Measurements from ENCODE around the gene XYLT2.
"Not testable (repeated sequence)": the region's sequence is repeated elsewhere in the genome, so short reads cannot be mapped to it uniquely, and the experiment has no call there.

The XYLT2 gene

DNA sequence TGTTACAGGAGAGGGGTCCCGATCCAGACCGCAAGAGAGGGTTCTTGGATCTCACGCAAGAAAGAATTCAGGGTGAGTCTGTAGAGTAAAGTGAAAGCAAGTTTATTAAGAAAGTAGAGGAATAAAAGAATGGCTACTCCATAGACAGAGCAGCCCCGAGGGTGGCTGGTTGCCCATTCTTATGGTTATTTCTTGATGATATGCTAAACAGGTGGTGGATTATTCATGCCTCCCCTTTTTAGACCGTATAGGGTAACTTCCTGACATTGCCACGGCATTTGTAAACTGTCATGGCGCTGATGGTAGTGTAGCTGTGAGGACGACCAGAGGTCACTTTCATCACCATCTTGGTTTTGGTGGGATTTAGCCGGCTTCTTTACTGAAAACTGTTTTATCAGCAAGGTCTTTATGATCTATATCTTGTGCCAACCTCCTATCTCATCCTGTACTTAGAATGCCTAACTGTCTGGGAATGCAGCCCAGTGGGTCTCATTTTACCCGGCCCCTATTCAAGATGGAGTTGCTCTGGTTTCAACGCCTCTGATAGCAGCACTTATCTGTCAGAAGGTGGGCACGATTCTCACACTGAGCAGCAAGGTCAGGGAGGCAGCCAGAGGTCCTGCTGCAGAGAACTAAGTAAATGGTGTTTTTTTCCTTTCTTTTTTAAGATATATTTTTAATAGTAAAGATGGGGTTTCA, 26.5 kb upstream of the XYLT2 start:
- DNase-seq (ENCODE audit: low spot score), result no peak

DNA sequence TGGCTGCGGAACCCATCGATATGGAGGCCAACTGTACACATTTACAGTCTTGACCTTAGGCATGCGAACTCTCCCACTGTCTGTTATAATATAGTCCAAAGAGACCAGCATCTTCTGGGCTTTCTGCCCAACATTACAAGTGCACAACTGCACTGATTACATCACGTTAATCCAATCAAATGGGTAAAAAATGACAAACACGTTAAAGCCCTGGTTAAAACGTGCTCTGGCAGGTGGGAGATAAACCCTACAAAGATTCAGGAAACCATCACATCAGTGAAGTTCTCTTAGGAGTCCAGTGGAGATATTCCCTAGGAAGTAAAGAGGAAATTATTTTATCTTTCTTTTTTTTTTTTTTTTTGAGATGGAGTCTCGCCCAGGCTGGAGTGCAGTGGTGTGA, 23.7 kb upstream of the XYLT2 start:
- no peak for DNase-seq (ENCODE audit: low spot score)

DNA sequence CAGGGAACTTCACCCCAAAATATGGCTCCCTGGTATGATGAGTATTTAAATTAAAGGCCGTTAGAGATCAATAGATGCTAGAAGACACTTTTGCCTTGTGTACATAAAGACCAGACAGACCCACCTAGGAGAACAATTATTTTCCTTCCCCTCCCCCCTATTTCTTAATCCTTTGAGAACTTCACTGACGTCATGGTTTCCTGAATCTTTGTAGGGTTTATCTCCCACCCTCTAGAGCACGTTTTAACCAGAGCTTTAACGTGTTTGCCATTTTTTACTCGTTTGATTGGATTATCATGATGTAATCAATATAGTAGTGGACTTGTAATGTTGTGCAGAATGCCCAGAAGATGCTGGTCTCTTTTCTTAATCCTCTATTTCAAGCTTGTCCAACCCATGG, 22.9 kb upstream of the XYLT2 start:
- DNase-seq (ENCODE audit: low spot score), result no peak

GRCh38 chr17:50325906-50326305, 20.0 kb upstream of the XYLT2 start:
- no peak for DNase-seq (ENCODE audit: low spot score)

DNA sequence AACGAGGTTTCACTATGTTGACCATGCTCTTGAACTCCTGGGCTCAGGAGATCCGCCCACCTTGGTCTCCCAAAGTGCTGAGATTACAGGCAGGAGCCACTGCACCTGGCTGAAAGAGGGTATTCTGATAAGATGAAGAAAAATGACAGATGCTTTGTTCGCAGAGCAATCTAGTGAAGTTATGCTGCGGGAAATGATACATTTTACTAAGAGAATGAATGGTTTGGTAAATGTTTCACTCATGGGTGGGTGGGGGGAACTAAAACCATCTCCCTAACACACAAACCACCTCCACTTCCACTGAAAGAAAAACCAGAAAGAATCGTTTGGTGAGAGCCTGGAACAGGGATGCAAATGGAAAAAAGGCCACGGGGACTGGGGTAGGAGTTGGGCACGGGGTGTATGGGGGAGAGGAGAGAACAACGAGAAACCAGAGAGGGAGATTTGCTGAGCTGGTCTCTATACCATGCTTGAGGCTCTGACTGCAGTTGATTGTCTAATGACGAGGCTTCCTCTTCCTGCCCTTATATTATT, 19.0 kb upstream of the XYLT2 start:
- DNase-seq (ENCODE audit: low spot score), result no peak

- no peak for DNase-seq (ENCODE audit: low spot score)
Measured at GRCh38 chr17:50328363-50329325, 17.3 kb upstream of the XYLT2 start.

- DNase-seq (ENCODE audit: low spot score), result no peak
Measured at GRCh38 chr17:50329716-50330115, 16.2 kb upstream of the XYLT2 start.

- DNase-seq (ENCODE audit: low spot score), result no peak
Measured at GRCh38 chr17:50330151-50330775, 15.7 kb upstream of the XYLT2 start.

GRCh38 chr17:50331085-50331791, 14.7 kb upstream of the XYLT2 start:
- no peak for DNase-seq (ENCODE audit: low spot score)

DNA sequence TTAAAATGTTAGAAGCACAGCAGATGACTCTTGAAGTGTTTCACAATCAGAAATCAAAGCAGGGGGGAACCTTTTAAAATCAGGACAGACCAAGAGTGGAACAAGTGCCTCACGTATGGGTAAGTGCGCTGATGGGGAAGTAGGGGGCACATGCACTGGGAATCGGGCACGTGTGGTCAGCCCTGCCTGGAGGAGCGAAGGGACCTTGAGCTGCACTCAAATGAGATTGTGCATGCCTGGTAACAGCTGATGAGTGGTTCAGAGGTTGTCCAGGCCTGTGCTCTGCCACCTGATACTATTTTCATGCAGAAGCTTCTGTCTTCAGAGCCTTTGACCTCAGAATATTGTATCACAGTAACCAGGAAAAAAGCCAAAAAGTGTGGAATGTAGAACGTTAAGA, 13.7 kb upstream of the XYLT2 start:
- DNase-seq (ENCODE audit: low spot score), result no peak

- DNase-seq (ENCODE audit: low spot score), result not testable (repeated sequence)
Measured at GRCh38 chr17:50333291-50334057, 12.5 kb upstream of the XYLT2 start.

DNA sequence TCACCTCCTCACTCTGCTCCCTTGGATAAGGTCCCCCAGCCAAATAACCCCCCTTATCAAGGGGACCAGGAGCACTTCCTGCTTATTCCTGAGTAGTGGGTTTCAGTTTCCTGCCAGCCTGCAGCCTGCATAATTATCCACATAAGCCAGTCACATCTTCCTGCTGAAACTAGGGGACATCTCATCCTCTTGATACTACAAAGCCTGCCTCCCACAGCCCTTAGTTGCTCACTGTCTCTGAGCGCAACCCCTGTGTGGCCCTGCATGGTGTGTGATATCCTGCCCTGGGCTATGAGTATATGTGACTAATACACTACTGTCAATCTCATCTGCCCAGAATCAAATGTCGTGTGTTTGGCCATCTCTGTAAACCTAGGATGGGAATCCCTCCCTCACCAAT, 8.0 kb upstream of the XYLT2 start:
- no peak for DNase-seq (ENCODE audit: low spot score)

- DNase-seq (ENCODE audit: low spot score), result no peak
Measured at GRCh38 chr17:50338645-50339044, 7.3 kb upstream of the XYLT2 start.

GRCh38 chr17:50339381-50339780, 6.5 kb upstream of the XYLT2 start:
- no peak for DNase-seq (ENCODE audit: low spot score)

DNA sequence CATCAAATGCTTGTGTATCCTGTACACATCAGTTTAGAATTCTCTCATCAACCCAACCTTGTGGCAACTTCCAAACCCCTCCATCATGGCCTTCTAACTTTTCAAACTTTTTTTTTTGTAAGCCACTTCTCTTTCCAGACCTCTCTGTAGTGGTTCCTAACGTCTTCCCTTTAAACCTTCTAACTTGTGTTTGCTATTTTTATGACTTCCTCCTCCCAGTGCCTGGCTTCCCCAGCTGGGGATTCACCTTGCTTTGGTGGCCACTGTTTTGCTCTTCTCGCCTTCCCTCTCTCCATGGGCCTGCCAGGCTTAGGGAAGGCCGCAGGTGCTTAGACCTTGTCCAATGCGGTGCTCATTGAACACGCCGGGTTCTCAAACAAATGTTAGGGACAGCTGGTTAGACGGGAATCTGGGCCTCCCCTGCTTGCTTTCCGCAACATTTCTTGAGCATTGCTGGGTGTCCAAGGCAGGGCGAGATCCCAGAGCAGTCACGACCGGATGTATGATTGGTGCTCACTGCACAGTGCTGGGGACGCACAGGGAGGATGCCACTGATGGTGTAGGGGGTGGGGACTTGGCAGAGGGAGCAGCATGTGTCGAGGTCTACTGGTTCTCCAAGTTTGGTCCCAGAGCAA, 1.1 kb upstream of the XYLT2 start:
- DNase-seq (ENCODE audit: low spot score), result no peak

DNA sequence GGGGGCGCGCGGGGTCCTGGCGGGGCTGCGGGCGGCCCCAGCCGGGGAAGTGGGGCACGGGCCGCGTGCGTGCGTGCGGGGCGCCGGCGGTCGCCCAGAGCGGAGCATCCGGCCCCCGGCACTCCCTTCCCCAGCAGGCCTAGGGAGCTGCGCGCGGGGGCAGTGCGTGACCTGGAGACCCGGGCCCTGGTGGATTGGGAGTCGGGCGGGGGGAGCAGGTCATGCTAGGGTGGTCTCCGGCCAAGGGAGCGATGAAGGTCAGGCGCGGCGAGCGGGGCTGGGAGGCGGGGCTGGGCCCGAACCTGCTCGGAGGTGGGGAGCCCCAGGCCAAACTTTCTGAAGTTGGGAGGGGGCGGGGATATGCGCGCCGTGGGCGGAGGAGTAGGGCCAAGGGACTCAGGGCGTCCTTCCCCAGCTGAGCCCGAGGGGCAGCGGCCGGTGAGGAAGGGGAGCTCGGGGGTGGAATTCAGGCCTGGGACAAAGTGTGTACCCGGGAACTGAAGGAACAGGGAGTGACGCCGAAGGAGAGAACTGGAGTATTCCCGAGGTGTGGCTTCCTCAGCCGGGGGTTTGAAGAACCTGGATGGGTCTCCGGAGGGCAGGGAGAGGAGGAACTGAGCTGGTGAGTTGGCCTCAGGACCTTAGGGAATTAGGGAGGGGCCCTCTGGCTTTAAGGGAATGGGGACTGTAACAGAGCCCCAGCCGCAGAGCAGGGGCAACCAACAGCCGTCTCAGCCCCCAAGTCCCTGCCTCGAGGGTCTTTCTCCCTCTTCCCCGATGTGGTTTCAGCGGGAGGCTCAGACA, 589 bp downstream of the XYLT2 start:
- peak; percentile 54 for DNase-seq (ENCODE audit: low spot score)

GRCh38 chr17:50347117-50347893, 1.4 kb downstream of the XYLT2 start:
- DNase-seq (ENCODE audit: low spot score), result no peak

- DNase-seq (ENCODE audit: low spot score), result no peak
Measured at GRCh38 chr17:50347894-50348291, 2.0 kb downstream of the XYLT2 start.
